Right lobe of liver (tissue), 4 donors: Measurements from ENCODE around the gene RNF146.

ENCODE experiments used
- CTCF ChIP-seq, 4 donors: fragments of 200-600 bp in 3 of 4; fragments of 450-650 bp in 1 of 4; IDR thresholded peaks; one replicate each; pipeline versions ENCODE4 v1.5.1 to v1.8.0; 2016 to 2022; ENCODE audit warnings: antibody characterized with exemption in 4 of 4, mild to moderate bottlenecking in 2 of 4
- POLR2A ChIP-seq: fragments of 450-650 bp; IDR thresholded peaks from one replicate; pipeline ENCODE4 v1.6.1; 2017; ENCODE audit warnings: antibody characterized with exemption, mild to moderate bottlenecking
- donor health status: DM: no; HTN: no; CAD: no.
- donor health status: DM: no; HTN: no; CAD: no.
- donor health status: DM: no; HTN: yes; CAD: no.

- TF ChIP-seq CTCF (IDR thresholded peaks at IDR 0.05) = no peak
- TF ChIP-seq POLR2A = no peak
Observed at GRCh38 chr6:127262896-127263295, 3.8 kb upstream of the RNF146 start.
